Left colon (tissue), 2 donors: ENCODE results near the gene ARL9. TPM values are rescaled to one million over a fixed set of nuclear protein-coding genes. Genes with fewer than 3 reads are reported as not detected.
"Not testable (repeated sequence)": the region's sequence is repeated elsewhere in the genome, so short reads cannot be mapped to it uniquely, and the experiment has no call there.

ENCODE experiments used
- ATAC-seq: fragments of 200-7000 bp; cut with Tn5 transposase; one replicate; pipeline ENCODE4 v1.9.1; 2020; ENCODE audit warnings: mild to moderate bottlenecking, moderate library complexity
- DNase-seq, 2 donors: peaks; one replicate each; pipeline ENCODE4 v3.0.0-alpha.2; 2020
- intact Hi-C, 2 donors: fragments of 100-400 bp; cut with DNase I in 1 of 2; cut with micrococcal nuclease in 1 of 2; formaldehyde crosslinking; loops; one replicate each; pipeline versions ENCODE4 v1.11.2 to v1.14.0; 2022; cut with DNase I, micrococcal nuclease
- long read RNA-seq: library from polyadenylated mRNA; unstranded; transcript quantifications from one replicate; pipeline ENCODE4 v2.0.0, GENCODE V29; 2021
- total RNA-seq, 2 donors: library from RNA; stranded (reverse); fragmentation: NEBNext Ultra II Directional; extraction: Animal tissue kit (Norgen Biotek cat#: 25700); gene quantifications; one replicate each; pipeline ENCODE4 v1.2.1, GENCODE V29; 2021
- donor health status: DM: no; HTN: no; CAD: no.
- donor health status: DM: yes; HTN: yes; CAD: no.

The ARL9 gene, protein sequence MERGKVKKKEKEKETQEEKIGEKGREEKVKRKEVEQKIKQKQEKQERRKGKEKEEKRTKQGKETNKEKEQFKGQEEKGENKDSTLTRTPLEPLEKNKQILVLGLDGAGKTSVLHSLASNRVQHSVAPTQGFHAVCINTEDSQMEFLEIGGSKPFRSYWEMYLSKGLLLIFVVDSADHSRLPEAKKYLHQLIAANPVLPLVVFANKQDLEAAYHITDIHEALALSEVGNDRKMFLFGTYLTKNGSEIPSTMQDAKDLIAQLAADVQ
- under 1 TPM in 1 of 2 donors, not detected in 1; 0.15 TPM for total RNA-seq
- long read RNA-seq, result 0 reads

DNA sequence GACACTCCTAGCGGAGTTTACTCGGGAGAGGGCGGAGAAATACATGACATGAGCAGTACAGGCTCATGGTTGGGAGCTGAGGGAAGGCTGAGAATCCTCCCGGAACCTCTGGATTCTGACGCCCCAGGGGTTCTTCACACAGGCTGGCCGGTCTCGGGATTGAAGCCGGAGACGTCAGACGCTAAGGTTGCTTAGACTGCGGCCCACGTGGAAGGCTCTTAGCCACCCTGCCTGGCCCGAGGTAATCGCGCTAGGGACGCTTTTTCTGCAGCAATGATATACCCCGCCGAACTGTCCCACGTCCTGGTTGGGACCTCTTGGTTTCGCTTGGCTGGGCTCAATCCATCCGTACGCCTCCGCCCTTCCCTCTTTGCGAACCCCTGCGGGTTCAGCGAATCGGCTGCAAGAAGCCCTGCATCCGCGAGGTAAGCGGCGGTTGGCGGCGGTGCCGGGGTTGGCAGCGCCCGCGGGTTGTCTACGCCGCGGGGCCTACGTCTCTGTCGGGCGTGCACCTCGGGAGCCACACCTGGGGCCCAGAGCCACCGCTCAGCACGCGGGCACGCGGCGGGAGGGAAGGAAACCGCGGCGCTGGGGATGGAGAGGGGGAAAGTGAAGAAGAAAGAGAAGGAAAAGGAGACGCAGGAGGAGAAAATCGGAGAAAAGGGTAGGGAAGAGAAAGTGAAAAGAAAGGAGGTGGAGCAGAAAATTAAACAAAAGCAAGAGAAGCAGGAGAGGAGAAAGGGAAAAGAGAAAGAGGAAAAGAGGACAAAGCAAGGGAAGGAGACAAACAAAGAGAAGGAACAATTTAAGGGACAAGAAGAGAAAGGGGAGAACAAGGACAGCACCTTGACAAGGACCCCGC lies at the start of gene ARL9:
TSS of gene ARL9 (plus strand) at position 523 of the 862 bp plus-strand sequence. CDS start at position 595, 72 bp downstream.
- ATAC-seq (peak; percentile 97), DNase-seq (peak; percentile 43 to 66)
- intact Hi-C loops, result no loop called here

DNA sequence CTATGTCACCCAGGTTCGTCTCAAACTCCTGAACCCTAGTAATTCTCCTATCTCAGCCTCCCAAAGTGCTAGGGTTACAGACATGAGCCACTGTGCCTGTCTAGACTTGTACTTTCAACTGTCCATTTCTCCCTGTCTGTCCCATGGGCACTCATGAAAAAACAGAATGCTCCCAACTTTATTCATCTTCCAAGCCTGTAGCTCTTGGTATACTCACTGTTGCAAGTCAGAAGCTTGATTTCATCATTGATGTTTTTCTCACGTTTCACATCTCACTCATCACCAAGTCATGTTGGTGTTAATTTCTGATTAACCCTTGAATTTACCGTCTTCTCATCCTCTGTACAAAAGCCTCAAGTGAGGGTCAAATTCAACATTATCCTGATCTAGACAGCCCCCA lies 45.5 kb upstream of the ARL9 start:
- DNase-seq (no peak), ATAC-seq (no peak)
- intact Hi-C loops, result no loop called here

DNA sequence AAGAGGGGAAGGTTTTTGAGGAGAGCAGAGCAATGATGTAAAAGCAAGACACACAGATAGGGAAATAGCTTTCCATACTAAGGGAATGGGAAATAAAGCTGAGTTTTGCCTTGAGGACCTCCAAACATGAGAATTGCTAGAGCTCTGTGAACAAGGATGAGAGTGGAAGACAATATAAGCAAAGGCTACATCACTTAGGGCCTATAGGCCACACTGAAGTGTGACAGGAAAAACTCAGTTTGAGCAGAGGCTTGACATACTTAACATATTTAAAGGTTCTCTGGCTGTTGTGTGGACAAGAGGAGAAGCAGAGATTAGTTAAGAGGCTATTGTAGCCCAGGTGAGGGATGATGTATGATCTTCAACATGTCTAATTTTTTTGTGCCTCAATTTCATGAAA lies 43.4 kb upstream of the ARL9 start:
- DNase-seq (no peak), ATAC-seq (no peak)
- intact Hi-C loops, result no loop called here

DNA sequence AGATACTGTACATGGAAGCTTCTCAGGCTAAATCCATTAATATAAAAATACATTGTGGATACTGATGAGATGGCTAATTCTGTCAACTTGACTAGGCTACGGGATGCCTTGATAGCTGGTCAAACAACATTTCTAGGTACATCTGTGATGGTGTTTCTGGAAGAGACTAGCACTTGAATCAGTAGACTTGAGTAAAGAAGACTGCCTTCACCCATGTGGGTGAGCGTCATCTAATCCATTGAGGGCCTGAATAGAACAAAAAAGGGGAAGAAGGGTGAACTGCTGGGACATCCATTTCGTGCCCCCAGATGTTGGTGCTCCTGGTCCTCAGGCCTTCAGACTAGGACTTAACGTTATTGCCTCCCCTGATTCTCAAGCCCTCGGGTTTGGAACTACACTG lies 41.9 kb upstream of the ARL9 start:
- intact Hi-C loops, result no loop called here
- ATAC-seq, result no peak
- no peak for DNase-seq

DNA sequence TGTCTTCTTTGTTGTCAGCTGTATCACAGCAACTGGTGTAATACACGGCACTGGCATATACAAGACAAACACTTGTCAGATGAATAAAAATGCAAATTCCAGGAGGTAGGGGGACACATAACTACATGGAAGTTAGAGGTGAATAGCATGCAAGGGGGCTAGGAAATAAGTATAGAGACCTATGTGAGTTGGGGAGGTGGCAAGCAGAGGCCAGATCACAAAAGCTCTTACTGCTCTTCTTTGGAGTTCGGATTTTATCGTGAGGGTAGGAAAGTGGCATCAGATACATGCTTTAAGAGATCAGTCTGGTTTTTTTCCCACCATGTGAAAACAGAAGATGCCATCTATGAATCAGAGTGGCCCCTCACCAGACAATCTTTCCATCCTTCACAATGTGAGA lies 41.0 kb upstream of the ARL9 start:
- no peak for DNase-seq
- ATAC-seq, result no peak
- intact Hi-C loops, result no loop called here

DNA sequence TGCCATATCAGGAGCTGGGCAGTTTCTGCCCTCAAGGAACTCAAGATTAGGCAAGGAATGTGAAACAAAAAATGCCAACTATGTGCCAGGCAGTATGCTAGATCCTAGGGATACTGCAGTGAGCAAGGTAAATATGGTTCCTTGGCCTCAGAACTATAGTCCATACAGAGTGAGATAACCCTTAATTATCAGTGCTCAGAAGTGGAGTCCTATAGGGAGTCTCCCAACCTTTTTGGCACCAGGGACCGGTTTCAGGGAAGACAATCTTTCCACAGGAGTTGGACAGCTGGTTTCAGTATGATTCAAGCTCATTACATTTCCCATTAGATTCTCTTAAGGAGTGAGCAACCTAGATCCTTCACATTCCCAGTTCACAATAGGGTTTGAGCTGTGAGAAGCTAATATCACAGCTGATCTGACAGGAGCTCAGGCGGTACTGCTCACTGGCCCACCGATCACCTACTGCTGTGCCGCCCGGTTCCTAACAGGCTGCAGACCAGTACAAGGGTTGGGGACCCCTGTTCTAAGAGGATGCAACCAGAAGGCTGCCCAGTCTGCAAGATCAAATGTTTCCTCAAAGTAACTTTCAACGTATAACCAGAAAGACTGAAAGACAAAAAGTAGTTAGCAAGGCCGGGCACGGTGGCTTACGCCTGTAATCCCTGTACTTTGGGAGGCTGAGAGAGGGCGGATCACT lies 39.8 kb upstream of the ARL9 start:
- intact Hi-C loops, result no loop called here
- DNase-seq, result peak in 1 of 2 donors; percentile 14
- ATAC-seq, result no peak

DNA sequence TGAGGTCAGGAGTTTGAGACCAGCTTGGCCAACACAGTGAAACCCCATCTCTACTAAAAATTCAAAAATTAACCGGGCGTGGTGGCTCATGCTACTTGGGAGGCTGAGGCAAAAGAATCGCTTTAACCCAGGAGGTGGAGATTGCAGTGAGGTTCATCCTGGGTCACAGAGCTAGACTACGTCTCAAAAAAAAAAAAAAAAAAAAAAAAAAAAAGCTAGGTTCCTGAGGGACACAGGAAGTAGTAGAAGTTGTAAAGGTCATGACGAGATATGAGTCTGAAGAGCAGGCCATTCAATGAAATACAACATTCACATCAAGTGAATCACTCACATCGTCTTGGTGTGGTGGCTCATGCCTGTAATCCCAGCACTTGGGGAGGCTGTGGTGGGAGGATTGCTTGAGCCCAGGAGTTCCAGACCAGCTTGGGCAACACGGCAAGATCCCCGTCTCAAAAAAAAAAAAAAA lies 39.3 kb upstream of the ARL9 start:
- DNase-seq, result peak; percentile 15 to 28
- intact Hi-C loops, result not testable (repeated sequence)

DNA sequence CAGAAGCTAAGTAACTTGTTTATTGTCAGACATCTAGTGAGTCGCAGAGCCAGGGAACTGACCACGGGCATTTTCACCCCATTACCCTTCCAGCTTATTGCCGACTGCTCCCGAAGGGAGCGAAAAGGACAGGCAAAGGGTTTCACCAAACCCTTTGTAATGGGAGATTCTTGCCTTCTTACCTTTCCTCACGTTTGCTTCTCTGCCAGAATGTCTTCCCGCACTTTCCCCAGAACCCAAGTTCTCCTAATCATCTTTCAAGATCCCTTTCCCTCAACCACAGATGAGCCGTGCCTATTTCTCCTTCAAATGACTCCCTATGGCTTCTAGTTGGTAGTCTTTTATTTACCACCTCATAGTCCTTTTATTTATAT lies 38.7 kb upstream of the ARL9 start:
- intact Hi-C loops, result no loop called here
- ATAC-seq (no peak), DNase-seq (no peak)

More for the DNA sequence above, 39.3 kb upstream of the ARL9 start:
- ATAC-seq, result peak; percentile 69

DNA sequence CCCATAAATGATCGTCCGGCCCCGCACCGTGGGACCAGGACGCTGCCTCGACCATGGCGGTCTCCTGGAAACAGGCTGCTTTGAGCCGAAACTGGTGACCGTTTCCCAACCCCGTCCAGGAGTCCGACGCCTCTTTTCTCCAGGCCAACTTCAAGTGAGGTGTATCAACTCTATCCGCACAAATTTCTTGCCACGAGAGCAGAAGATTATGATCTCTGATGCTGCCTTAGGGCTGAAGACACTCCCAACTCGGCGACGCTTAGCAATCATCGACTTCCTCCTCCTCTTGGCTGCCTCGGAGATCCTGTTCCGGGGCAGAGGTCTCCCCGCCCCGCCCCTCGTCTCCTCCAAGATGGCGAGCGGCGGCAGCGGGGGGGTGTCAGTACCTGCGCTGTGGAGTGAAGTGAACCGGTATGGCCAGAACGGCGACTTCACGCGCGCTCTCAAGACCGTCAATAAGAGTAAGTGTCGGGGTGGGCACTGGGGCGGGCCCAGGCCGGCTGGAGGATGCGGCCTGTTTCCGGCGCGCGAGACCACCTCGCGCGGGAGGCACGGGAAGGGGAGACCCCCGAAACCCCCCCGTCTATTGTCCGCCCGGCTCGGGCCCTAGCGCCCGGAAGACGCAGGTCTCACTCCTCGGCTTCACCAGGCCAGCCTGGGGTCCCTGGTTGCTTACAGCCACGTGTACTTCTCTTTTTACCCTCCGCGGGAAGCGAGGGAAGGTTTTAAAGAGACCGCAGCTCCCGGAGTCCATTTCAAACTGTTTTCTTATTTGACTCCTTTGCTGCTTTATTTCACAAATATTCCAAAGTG lies 38.1 kb upstream of the ARL9 start, which contains the start of gene SRP72:
TSS of gene SRP72 (plus strand) at position 334 of the 813 bp plus-strand sequence. CDS start at position 353, 19 bp downstream.
- intact Hi-C loops, result no loop called here
- peak; percentile 91 to 92 for DNase-seq
- peak; percentile 97 for ATAC-seq

DNA sequence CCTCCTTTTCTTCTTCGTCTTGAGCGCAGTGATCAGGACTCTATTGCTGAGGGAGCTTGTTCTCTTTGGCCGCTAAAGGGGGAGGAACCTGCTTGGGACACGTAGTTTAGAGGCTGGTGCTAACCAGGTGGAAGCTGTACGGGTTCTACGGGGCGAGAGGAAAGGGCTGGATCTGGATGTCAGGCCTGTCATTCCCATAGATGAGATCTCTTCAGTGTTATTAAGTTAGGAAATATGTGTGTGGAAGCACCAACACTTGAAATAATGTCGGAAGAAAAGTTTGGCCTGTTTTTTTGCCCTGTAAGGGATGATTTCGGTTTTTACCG lies 37.5 kb upstream of the ARL9 start:
- DNase-seq (peak; percentile 37 to 51), ATAC-seq (peak; percentile 69)
- intact Hi-C loops, result no loop called here

DNA sequence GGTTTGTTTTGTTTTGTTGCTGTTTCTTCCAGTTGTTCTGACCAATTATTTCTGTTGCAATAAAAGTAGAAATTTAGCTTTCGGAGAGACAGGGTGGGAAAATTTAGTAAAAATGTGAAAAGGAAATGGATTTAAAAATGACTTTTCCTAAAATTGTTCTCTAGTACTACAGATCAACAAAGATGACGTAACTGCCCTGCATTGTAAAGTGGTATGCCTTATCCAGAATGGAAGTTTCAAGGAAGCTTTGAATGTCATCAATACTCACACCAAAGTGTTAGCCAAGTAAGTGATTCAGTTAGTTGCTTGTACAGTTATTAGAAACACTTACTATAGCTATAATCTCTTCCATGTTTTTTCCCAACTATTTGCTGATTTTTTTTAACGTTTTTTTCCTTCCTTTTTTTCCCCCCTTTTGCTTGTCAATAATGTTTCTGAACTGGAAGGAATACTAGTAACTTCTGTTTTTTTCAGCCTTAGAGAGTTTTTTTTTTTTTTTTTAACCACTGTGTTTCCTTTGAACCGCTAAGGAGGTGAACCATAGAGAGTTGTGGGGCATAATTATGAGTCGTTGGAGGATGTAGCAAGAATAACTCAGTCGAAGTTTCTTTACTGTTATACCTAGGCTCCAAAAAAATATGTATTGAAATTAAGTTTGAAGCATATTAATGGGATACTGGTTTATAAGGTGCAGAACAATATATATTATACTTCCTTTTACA lies 35.9 kb upstream of the ARL9 start:
- DNase-seq (no peak), ATAC-seq (no peak)
- intact Hi-C loops, result no loop called here

DNA sequence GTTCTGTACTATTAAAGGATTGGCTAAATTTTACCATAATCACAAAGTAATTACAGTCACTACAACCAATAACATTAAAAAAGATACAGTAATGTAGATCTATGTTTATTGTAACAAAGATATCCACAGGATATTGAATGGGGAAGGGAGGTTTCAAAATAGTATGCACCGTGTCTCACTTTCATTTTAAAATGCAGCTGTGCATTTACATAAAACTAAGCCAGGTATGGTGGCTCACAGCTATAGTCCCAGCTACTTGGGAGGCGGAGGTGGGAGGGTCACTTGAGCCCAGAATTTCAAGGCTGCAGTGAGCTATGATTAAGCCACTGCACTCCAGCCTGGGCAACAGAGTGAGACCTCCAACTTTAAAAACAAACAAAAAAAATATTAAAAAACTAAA lies 29.7 kb upstream of the ARL9 start:
- ATAC-seq (no peak), DNase-seq (no peak)
- intact Hi-C loops, result no loop called here

DNA sequence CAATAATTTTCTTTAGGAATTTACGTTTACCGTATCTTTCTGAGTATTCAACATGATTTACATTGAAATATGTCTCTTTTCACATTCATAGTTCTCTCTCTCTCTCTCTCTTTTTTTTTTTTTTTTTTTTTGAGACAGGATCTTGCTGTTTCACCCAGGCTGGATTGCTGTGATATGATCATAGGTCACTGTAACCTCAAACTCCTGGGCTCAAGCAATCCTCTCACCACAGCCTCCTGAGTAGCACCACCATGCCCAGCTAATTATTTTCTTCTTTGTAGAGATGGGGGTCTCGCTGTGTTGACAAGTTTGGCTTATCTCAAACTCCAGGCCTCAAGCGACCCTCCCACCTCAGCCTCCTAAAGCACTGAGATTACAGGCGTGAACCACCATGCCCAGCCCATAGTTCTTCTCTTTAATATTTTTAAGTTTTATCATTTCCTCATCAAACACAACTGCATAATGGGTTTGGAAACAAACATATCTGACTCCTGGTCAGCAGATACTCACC lies 28.3 kb upstream of the ARL9 start:
- intact Hi-C loops, result no loop called here
- DNase-seq, result no peak
- no peak for ATAC-seq

DNA sequence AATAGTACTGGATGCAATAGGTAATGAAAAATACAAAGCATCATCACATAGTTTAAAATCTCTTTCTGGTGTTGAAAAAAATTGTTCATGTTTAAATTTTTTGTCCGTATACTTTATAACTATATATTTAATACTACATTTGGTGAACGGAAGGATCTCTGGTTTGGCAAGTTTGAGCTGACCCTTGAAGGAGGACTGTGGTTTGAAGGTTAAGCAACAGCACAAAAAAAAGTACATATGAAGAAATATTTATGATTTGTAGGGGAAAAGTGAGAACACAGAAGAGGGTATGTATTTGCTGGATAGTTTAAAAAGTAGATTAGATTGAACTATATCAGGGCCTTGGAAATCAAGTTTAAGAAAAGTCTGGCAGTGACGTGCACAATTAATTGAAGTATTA lies 24.9 kb upstream of the ARL9 start:
- ATAC-seq (no peak), DNase-seq (no peak)
- intact Hi-C loops, result no loop called here

DNA sequence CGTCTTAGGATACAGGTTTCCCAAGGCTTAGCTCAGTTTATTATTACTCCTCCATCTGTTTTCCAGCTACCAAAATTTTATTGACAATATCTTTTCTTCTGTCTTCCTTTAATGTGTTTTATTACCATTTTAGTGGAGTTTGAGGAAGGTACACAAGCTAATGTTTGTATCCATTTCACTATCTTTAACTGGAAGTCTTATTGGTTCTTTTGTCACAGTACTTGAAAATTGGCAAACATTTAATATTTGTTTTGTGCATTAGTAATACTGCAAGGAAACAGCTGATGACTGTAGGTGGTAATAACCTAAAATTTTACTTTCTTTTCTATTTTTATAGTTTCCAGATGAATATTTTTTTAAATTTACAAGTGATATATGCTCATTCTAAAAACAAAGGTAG lies 9.3 kb upstream of the ARL9 start:
- DNase-seq (no peak), ATAC-seq (no peak)
- intact Hi-C loops, result no loop called here

DNA sequence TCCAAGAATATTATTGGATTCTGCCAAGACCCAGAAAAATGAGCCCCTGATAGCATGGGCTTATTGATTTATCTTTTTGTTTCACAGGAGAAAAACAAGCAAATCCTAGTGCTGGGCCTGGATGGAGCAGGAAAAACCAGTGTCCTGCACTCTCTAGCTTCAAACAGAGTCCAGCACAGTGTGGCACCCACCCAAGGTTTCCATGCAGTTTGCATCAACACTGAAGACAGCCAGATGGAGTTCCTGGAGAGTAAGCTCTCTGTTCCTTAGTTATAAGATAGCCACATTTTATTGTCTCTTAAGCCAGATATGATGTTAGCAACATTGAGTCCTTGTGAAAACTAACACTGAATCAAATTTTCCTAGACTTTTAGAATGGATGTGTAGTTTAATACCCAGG lies 5.5 kb downstream of the ARL9 start:
- intact Hi-C loops, result no loop called here
- DNase-seq, result peak in 1 of 2 donors; percentile 10
- ATAC-seq, result no peak

DNA sequence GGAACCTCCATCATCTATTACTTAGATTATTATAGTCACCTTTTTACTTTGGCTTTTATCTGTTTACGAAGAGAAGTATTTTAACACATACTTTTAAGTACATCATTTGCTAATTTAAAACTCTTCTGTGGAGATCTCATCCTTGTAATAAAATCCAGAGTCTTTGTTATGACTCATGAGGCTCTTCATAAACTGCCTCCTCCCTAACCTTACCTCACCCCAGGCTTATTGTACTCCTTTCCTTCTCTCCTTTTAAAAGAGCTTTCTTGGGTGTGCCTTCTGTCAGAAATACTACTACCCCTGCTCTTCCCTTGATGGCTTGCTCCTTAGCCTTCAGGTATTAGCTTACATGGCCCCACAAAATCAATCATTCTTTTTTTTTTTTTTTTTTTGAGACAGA lies 6.6 kb downstream of the ARL9 start:
- DNase-seq (no peak), ATAC-seq (no peak)
- intact Hi-C loops, result no loop called here

DNA sequence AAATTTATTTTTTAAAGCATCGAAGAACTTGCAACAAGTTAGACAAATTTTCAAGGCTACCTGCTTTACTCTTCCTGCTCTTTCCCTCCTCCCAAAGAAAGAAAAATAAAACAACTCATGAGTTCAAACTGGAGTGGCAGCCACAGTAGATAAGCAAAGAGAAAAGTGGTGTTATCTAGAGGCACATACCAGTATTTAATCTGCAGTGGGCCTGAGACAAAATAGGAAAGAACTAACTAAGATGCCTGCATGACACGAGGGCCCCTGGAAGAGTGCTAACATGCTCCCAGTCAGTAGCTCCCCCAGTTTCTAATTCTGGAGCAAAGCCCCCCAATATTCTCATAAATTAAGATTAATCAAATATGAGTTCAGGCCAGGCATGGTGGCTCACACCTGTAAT lies 7.9 kb downstream of the ARL9 start:
- ATAC-seq (no peak), DNase-seq (no peak)
- intact Hi-C loops, result no loop called here
